Activated CD4-positive, alpha-beta memory T cell treated with anti-CD3 and anti-CD28 coated beads for 36 hours (primary cell): ENCODE results near the gene PDIA5. TPM values are rescaled to one million over a fixed set of nuclear protein-coding genes. Genes with fewer than 3 reads are reported as not detected.

Experiments used
- CTCF ChIA-PET: fragments of 350-600 bp; sonication (Branson Sonifier 250); formaldehyde crosslinking; loops from one replicate; lab custom pipeline; 2021; ENCODE audit warnings: antibody characterized with exemption, inconsistent platforms; lab: Charles Lee
- POLR2A ChIA-PET: fragments of 350-600 bp; sonication (Branson Sonifier 250); formaldehyde crosslinking; loops from one replicate; lab custom pipeline; 2021; ENCODE audit warnings: antibody characterized with exemption; lab: Charles Lee
- DNase-seq: peaks from one replicate; pipeline ENCODE4 v3.0.0-alpha.2; 2020
- H3K27ac Mint-ChIP-seq: one replicate; pipeline ENCODE4 v1.8.0; 2021; ENCODE audit warnings: mixed read lengths
- H3K27me3 Mint-ChIP-seq: one replicate; pipeline ENCODE4 v1.8.0; 2021; ENCODE audit warnings: mixed read lengths
- H3K36me3 Mint-ChIP-seq: one replicate; pipeline ENCODE4 v1.8.0; 2021; ENCODE audit warnings: mixed read lengths
- H3K4me1 Mint-ChIP-seq: one replicate; pipeline ENCODE4 v1.8.0; 2021; ENCODE audit warnings: low read depth, mixed read lengths
- H3K4me3 Mint-ChIP-seq: one replicate; pipeline ENCODE4 v1.8.0; 2021; ENCODE audit warnings: mild to moderate bottlenecking, mixed read lengths
- H3K9me3 Mint-ChIP-seq: one replicate; pipeline ENCODE4 v1.8.0; 2021; ENCODE audit warnings: mixed read lengths
- intact Hi-C: fragments of 100-400 bp; cut with micrococcal nuclease; formaldehyde crosslinking; loops from one replicate; pipeline ENCODE4 v1.15.1; 2023
- total RNA-seq, 2 experiments: library from RNA; stranded (reverse); gene quantifications; one replicate each; pipeline ENCODE4 v1.2.3, GENCODE V29; 2021

PDIA5 gene
- total RNA-seq, 2 experiments from 2014 or later: 21.7 to 21.8 TPM

GRCh38 chr3:123027292-123028232, 39.3 kb upstream of the PDIA5 start, which contains the start of gene SEMA5B:
SEMA5B (minus strand) TSS chr3:123027763; CDS start chr3:122961263, 66,500 bp downstream.
- H3K27me3 Mint-ChIP-seq: peaks cover 54% of the 10 kb centered on the region
- H3K4me3 Mint-ChIP-seq: peak within 1 kb of the TSS; percentile 36

GRCh38 chr3:123028233-123028828, 38.5 kb upstream of the PDIA5 start:
- Mint-ChIP-seq H3K27ac (no peak overlapping the region), H3K4me3 (peak overlapping the region; percentile 36), H3K36me3 (no peaks in the 10 kb centered on the region), H3K9me3 (no peaks in the 10 kb centered on the region), H3K4me1 (peaks cover 12% of the 10 kb centered on the region), H3K27me3 (peaks cover 53% of the 10 kb centered on the region)
- intact Hi-C loops: loop anchor here (1.0 to 10.0 kb wide), 5 partner anchors 85 to 1481 kb away; partner anchors contain the start of genes FAM162A, MIX23 and POLQ
- ChIA-PET CTCF (interaction anchor here (0.8 to 4.3 kb wide), 16 partner anchors 9 to 1481 kb away, joined by 3 to 28 read pairs (median 4); partner anchors contain the start of genes HSPBAP1 and POLQ), POLR2A (no interaction called here)
- DNase-seq: peak; percentile 28

More at GRCh38 chr3:123027292-123028232, 39.3 kb upstream of the PDIA5 start, which contains the start of gene SEMA5B:
- ChIA-PET POLR2A (no interaction called here), CTCF (interaction anchor here (0.8 to 4.3 kb wide), 17 partner anchors 8 to 1480 kb away, joined by 3 to 28 read pairs (median 4); partner anchors contain the start of gene POLQ)
- Mint-ChIP-seq H3K4me1 (peaks cover 12% of the 10 kb centered on the region), H3K36me3 (no peaks in the 10 kb centered on the region), H3K9me3 (no peaks in the 10 kb centered on the region), H3K27ac (no peak within 1 kb of the TSS)
- peak; percentile 24 for DNase-seq
- intact Hi-C loops: loop anchor here (1.0 to 10.0 kb wide), 5 partner anchors 84 to 1480 kb away; partner anchors contain the start of genes FAM162A, MIX23 and POLQ

DNA sequence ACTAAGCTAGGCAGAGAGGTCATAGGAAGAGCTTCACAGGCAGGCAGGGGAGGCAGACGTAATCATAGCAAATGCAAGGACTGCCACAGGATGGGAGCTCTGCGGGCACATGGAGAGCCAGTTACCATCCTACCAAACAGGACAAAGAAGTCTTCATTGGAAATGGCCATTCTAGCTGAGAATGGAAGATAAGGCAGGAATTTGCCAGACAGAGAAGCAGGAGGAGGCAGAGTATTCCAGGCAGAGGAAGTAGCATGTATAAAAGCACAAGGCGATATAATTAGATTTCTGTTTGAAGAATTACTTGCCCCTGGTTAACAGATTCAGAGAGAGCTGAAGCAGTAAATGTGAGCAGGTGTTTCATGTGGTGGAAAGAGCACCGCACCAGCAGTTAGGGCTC, 35.8 kb upstream of the PDIA5 start:
- Mint-ChIP-seq H3K27ac (no peak overlapping the region), H3K9me3 (no peaks in the 10 kb centered on the region), H3K4me1 (peaks cover 10% of the 10 kb centered on the region), H3K36me3 (no peaks in the 10 kb centered on the region), H3K27me3 (peaks cover 42% of the 10 kb centered on the region), H3K4me3 (no peak overlapping the region)
- POLR2A ChIA-PET: no interaction called here
- intact Hi-C loops: no loop called here
- CTCF ChIA-PET: interaction anchor here (1.2 to 3.1 kb wide), 5 partner anchors 17 to 276 kb away, joined by 3 to 17 read pairs (median 6); no protein-coding TSS in a partner anchor
- DNase-seq: no peak

DNA sequence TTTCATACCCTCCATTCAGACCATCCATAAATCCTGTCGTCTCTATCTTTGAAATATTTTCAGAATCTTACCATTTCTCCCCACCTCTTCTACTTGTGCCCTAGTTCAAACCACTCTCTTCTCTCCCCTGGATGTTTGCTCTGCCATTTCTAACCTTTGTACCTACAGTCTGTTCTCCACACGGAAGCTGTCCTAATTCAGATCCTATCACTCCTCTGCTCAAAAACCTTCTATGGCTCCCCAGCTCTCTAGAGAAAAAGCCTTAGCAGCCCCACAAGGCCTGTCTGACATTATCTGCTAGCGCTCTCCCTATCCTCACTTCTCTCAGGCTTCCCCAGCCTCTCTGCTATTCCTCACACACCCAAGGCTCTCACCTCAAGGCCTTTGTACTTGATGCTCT, 34.8 kb upstream of the PDIA5 start:
- H3K9me3 Mint-ChIP-seq: no peaks in the 10 kb centered on the region
- no peak overlapping the region for H3K4me3 Mint-ChIP-seq
- peaks cover 43% of the 10 kb centered on the region for H3K27me3 Mint-ChIP-seq
- H3K4me1 Mint-ChIP-seq: peaks cover 7% of the 10 kb centered on the region
- no peak for DNase-seq
- ChIA-PET POLR2A (no interaction called here), CTCF (interaction anchor here (0.6 to 3.1 kb wide), 5 partner anchors 45 to 288 kb away, joined by 3 to 17 read pairs (median 6); no protein-coding TSS in a partner anchor)
- intact Hi-C loops: no loop called here
- no peaks in the 10 kb centered on the region for H3K36me3 Mint-ChIP-seq
- H3K27ac Mint-ChIP-seq: no peak overlapping the region

DNA sequence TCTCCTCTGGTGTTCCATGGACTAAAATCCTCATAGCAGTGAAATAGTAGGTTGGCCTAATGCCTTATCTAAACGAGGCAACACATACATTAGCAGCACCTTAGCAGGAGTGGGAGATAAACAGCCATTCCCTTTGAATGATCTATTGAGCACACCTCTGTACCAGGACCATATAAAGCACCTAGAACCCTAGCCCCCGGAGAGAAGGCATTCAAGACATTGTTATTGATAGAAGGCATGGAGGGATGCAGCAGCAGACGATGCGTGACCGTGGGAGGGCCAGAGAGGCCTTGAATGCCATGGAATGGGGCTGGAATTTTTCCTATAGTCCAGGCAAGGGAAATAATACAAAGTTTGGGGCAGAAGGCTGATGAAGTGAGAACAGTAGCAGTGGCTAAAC, 32.7 kb upstream of the PDIA5 start:
- Mint-ChIP-seq H3K9me3 (no peaks in the 10 kb centered on the region), H3K4me1 (no peaks in the 10 kb centered on the region), H3K36me3 (no peaks in the 10 kb centered on the region), H3K27me3 (peaks cover 45% of the 10 kb centered on the region), H3K4me3 (no peak overlapping the region), H3K27ac (no peak overlapping the region)
- ChIA-PET POLR2A (no interaction called here), CTCF (no interaction called here)
- DNase-seq: no peak
- intact Hi-C loops: no loop called here

DNA sequence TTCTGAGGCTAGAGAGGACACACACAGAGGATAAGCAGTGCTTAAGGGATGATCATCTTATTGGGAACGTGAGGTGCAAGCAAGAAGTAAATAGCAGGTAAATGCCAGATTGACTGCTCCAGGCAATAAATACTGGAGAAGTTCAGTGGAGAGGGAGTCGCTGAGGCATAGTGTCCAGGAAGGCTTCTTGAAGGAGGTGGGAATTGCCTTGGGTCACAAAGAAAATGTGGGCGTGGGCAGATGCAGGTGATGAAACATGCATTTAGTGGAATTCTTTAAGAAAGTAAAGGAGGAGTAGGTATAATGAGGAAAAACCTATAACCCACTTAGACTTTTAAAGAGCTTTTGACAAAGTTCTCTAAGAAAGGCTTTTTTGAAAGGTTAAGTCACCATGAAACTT, 31.8 kb upstream of the PDIA5 start:
- ChIA-PET CTCF (no interaction called here), POLR2A (no interaction called here)
- Mint-ChIP-seq H3K4me3 (no peak overlapping the region), H3K9me3 (no peaks in the 10 kb centered on the region), H3K36me3 (no peaks in the 10 kb centered on the region), H3K4me1 (no peaks in the 10 kb centered on the region), H3K27ac (no peak overlapping the region), H3K27me3 (peaks cover 39% of the 10 kb centered on the region)
- intact Hi-C loops: no loop called here
- no peak for DNase-seq

DNA sequence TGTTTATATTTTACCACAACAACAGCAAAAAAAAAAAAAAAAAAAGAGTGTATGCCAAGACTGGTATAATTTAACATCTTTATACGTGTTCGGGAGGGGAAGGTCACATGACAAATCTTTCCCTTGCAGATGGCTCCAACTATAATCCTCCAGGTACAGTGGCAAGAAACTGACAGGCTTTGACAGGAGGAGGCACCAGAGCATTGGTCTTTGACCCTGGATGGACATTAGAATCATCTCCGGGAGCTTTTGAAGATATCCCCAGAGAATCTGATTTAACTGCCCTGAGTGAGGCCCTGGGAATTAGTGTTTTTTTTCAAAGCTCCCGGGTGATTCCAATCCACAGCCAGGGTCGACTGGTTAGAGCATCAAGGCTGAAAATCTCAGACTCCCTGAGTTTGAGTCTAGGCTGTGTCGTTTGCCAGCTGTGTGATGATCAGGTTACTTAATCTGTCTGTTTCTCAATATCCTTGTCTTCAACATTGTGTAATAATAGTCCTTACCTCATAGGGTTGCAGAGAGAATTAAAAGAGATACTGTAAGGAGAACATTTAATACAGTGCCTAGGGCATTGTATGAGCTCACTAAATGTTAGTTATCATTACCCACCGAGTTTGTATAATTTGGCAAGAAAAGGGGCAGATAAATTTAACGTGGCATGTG, 30.3 kb upstream of the PDIA5 start:
- CTCF ChIA-PET: no interaction called here
- Mint-ChIP-seq H3K4me3 (no peak overlapping the region), H3K27me3 (peaks cover 40% of the 10 kb centered on the region)

DNA sequence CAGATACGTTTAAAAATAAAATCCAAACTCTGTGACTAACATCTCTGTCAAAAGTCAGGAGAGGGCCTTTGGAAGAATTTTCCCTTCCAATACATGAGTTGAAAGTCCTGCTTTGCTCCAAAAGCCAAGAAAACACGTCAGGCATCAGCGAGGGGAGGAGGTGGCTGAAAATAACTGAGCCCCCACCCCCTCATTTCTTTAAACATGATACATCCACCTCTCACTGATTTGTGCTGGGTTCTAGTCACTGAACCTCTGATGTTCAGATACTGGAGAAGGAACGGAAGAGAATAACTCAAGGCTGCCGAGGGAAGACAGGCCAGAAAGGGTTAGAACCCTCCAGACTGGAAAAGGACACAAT, 29.8 kb upstream of the PDIA5 start:
- Mint-ChIP-seq H3K4me3 (no peak overlapping the region), H3K27me3 (peaks cover 40% of the 10 kb centered on the region), H3K36me3 (no peaks in the 10 kb centered on the region), H3K4me1 (no peaks in the 10 kb centered on the region), H3K27ac (no peak overlapping the region), H3K9me3 (no peaks in the 10 kb centered on the region)
- ChIA-PET POLR2A (no interaction called here), CTCF (no interaction called here)
- DNase-seq: no peak
- intact Hi-C loops: no loop called here

More for the DNA sequence above, 30.3 kb upstream of the PDIA5 start:
- Mint-ChIP-seq H3K27ac (no peak overlapping the region), H3K36me3 (no peaks in the 10 kb centered on the region), H3K9me3 (no peaks in the 10 kb centered on the region), H3K4me1 (no peaks in the 10 kb centered on the region)
- intact Hi-C loops: no loop called here
- no peak for DNase-seq
- POLR2A ChIA-PET: no interaction called here

DNA sequence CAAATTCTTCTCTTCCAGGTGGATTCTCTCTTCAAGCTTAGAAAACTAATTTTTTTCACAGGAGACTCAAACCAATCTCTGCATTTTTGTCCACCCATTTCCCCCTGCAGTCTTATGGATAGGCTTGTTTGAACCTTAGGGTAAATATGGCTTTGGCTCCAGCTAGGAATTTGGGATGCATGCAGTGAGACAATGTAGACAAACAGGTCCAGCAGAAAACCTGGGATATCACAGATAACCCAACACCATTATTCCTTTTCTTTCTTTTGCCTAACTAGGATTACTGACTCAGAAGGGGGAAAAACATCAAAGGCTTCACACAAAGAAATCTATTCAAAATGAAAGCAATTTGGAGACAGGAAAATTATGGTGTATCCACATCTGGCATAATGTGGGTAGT, 28.1 kb upstream of the PDIA5 start:
- no peaks in the 10 kb centered on the region for H3K9me3 Mint-ChIP-seq
- no peaks in the 10 kb centered on the region for H3K4me1 Mint-ChIP-seq
- H3K27ac Mint-ChIP-seq: no peak overlapping the region
- H3K27me3 Mint-ChIP-seq: peaks cover 36% of the 10 kb centered on the region
- no peaks in the 10 kb centered on the region for H3K36me3 Mint-ChIP-seq
- intact Hi-C loops: no loop called here
- ChIA-PET CTCF (no interaction called here), POLR2A (no interaction called here)
- no peak for DNase-seq
- H3K4me3 Mint-ChIP-seq: no peak overlapping the region

GRCh38 chr3:123039178-123039577, 27.6 kb upstream of the PDIA5 start:
- no peaks in the 10 kb centered on the region for H3K4me1 Mint-ChIP-seq
- no peak for DNase-seq
- H3K9me3 Mint-ChIP-seq: no peaks in the 10 kb centered on the region
- no peaks in the 10 kb centered on the region for H3K36me3 Mint-ChIP-seq
- peaks cover 34% of the 10 kb centered on the region for H3K27me3 Mint-ChIP-seq
- no peak overlapping the region for H3K4me3 Mint-ChIP-seq
- POLR2A ChIA-PET: no interaction called here
- CTCF ChIA-PET: no interaction called here
- no peak overlapping the region for H3K27ac Mint-ChIP-seq
- intact Hi-C loops: no loop called here

GRCh38 chr3:123042413-123042812, 24.4 kb upstream of the PDIA5 start:
- Mint-ChIP-seq H3K27ac (no peak overlapping the region), H3K4me1 (no peaks in the 10 kb centered on the region), H3K27me3 (peaks cover 13% of the 10 kb centered on the region), H3K4me3 (no peak overlapping the region), H3K36me3 (no peaks in the 10 kb centered on the region), H3K9me3 (no peaks in the 10 kb centered on the region)
- intact Hi-C loops: no loop called here
- DNase-seq: no peak
- POLR2A ChIA-PET: no interaction called here
- CTCF ChIA-PET: no interaction called here
